HepG2 (cell line): ENCODE data around the gene INO80C. TPM values are rescaled to one million over a fixed set of nuclear protein-coding genes. Genes with fewer than 3 reads are reported as not detected.

ENCODE experiments used
- ATM ChIP-seq: fragments of 450-650 bp; IDR thresholded peaks from 2 replicates; pipeline ENCODE4 v1.7.1; 2017; ENCODE audit warnings: mild to moderate bottlenecking, borderline replicate concordance
- CEBPG ChIP-seq: IDR thresholded peaks from 2 replicates; pipeline ENCODE4 v1.6.1; 2016
- FOXA3 ChIP-seq: IDR thresholded peaks from 2 replicates; pipeline ENCODE4 v1.6.1; 2016; ENCODE audit warnings: missing genetic modification reagents, missing compliant biosample characterization
- HOXA7 ChIP-seq: sonication (generic); formaldehyde crosslinking; IDR thresholded peaks from 2 replicates; pipeline ENCODE4 v1.8.1; 2022; ENCODE audit warnings: mild to moderate bottlenecking, missing genetic modification reagents, moderate library complexity
- KDM5A ChIP-seq: fragments of 200-600 bp; sonication (generic); IDR thresholded peaks from 2 replicates; pipeline ENCODE4 v1.7.0; 2018; ENCODE audit warnings: antibody characterized with exemption, mild to moderate bottlenecking, low read length, borderline replicate concordance
- KDM6A ChIP-seq: IDR thresholded peaks from 2 replicates; pipeline ENCODE4 v1.6.1; 2016; ENCODE audit warnings: low read depth
- MATR3 ChIP-seq: sonication (generic); formaldehyde crosslinking; IDR thresholded peaks from 2 replicates; pipeline ENCODE4 v1.4.0; 2020; ENCODE audit warnings: missing genetic modification reagents
- MIER2 ChIP-seq: IDR thresholded peaks from 2 replicates; pipeline ENCODE4 v1.6.1; 2016; ENCODE audit warnings: missing biosample characterization, missing genetic modification reagents
- NR2F6 ChIP-seq, 2 experiments: IDR thresholded peaks; 2 replicates each; pipeline ENCODE4 v1.6.1; 2016; ENCODE audit warnings: antibody characterized with exemption in 1 of 2, mild to moderate bottlenecking in 1 of 2
- TGIF2 ChIP-seq: IDR thresholded peaks from 2 replicates; pipeline ENCODE4 v1.6.1; 2016; ENCODE audit warnings: control low read depth, missing compliant biosample characterization
- ZNF296 ChIP-seq: sonication (generic); formaldehyde crosslinking; conservative IDR thresholded peaks from 2 replicates; pipeline ENCODE4 v1.5.0; 2020; ENCODE audit warnings: mild to moderate bottlenecking, missing genetic modification reagents
- ZNF350 ChIP-seq: sonication (generic); formaldehyde crosslinking; IDR thresholded peaks from 2 replicates; pipeline ENCODE4 v1.4.0; 2020; ENCODE audit warnings: mild to moderate bottlenecking, low read depth, missing genetic modification reagents, borderline replicate concordance
- ZNF460 ChIP-seq: sonication (generic); formaldehyde crosslinking; IDR thresholded peaks from 2 replicates; pipeline ENCODE4 v1.5.1; 2020; ENCODE audit warnings: missing genetic modification reagents, mild to moderate bottlenecking, borderline replicate concordance
- ZNF556 ChIP-seq: sonication (generic); formaldehyde crosslinking; IDR thresholded peaks from 2 replicates; pipeline ENCODE4 v1.4.0; 2020; ENCODE audit warnings: mild to moderate bottlenecking, missing genetic modification reagents, borderline replicate concordance
- ZSCAN25 ChIP-seq: sonication (generic); formaldehyde crosslinking; IDR thresholded peaks from 2 replicates; pipeline ENCODE4 v1.8.0; 2022; ENCODE audit warnings: mild to moderate bottlenecking, missing genetic modification reagents
- polyA plus RNA-seq, 8 experiments: library from polyadenylated mRNA; depleted of rRNA in 3 of 8; stranded (reverse) in 7 of 8; unstranded in 1 of 8; fragments of >200 nt; fragmentation: Illumina TruSeq in 4 of 8; extraction: Trizol in 4 of 8; gene quantifications; 2 replicates each; pipeline versions ENCODE4 v1.2.1 to v1.2.3, GENCODE V29; 2011 to 2016; ENCODE audit warnings: low read depth in 4 of 8, missing spikeins in 1 of 8, mixed read lengths in 1 of 8; ENCODE audit not compliant: insufficient read depth in 1 of 8
- total RNA-seq, 5 experiments: library from RNA; depleted of rRNA; stranded (reverse); fragments of >200 nt; fragmentation: Illumina TruSeq; extraction: Trizol; gene quantifications; 2 replicates each; pipeline ENCODE4 v1.2.3, GENCODE V29; 2016; ENCODE audit warnings: low read depth in 1 of 5
- TF ChIP-seq, protein P1 (sequence below): sonication (generic); formaldehyde crosslinking; IDR thresholded peaks from 2 replicates; pipeline ENCODE4 v1.5.0; 2020; ENCODE audit warnings: mild to moderate bottlenecking, missing genetic modification reagents
- TF ChIP-seq, protein P2 (sequence below): sonication (generic); formaldehyde crosslinking; conservative IDR thresholded peaks from 2 replicates; pipeline ENCODE4 v1.4.0; 2020; ENCODE audit warnings: missing genetic modification reagents
- TF ChIP-seq, protein P3 (sequence below): sonication (generic); formaldehyde crosslinking; IDR thresholded peaks from 2 replicates; pipeline ENCODE4 v1.8.1; 2023; ENCODE audit warnings: mild to moderate bottlenecking, missing genetic modification reagents
- TF ChIP-seq, protein P4 (sequence below), 2 experiments: IDR thresholded peaks; 2 replicates each; pipeline ENCODE4 v1.6.1; 2011 to 2012; ENCODE audit warnings: low read length in 2 of 2, borderline replicate concordance in 1 of 2, low read depth in 1 of 2, mild to moderate bottlenecking in 1 of 2, moderate library complexity in 1 of 2
- TF ChIP-seq, protein P5 (sequence below): IDR thresholded peaks from 2 replicates; pipeline ENCODE4 v1.6.1; 2016; ENCODE audit warnings: missing compliant biosample characterization, missing genetic modification reagents, borderline replicate concordance

Gene INO80C
- total and polyA plus RNA-seq, 2 of the 13 experiments (the other 11 are each of a cell fraction or from before 2014, with no cell fraction given), result 8.2 to 15.4 TPM

DNA sequence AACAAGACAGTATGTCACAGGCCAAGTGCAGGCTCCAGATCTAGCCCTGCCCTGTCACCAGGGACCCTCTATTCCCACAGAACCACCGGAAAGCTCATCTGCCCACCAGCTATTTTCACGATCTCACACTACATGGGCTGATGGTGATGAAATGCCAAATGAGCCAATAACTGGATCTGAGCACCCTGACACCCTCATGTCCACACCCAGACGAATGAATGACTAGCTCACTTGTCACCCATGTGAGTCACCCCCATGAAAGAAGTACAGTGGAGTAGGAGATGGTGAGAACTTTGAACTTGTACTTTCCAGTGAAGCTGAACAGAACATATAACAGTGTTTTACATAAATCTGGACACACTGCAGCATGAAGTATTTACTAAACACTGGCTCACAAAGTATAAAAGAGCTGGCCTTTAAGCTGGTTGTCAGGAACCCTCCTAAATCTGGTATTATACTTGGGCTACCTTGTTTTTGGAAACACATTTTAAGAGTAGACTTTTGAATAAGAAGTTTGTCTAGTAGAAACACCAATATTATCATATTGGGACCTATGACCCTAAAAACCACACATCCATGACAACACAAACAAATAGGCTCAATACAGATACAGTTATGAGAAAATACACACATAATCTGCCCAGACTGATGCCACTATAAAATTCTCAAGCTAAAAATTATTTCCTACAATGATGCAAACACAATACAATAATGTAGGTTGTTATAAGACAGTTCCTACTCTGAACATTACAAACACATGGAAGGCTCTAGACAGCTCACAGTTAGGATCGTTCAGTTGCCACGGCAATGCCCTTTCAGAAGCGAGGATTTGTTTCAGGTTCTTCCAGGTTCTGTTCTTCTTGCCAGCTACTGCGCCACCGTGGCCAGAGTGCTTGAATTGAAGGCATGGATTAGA, 19.0 kb downstream of the INO80C start (continued):
- TF ChIP-seq, protein P1, sequence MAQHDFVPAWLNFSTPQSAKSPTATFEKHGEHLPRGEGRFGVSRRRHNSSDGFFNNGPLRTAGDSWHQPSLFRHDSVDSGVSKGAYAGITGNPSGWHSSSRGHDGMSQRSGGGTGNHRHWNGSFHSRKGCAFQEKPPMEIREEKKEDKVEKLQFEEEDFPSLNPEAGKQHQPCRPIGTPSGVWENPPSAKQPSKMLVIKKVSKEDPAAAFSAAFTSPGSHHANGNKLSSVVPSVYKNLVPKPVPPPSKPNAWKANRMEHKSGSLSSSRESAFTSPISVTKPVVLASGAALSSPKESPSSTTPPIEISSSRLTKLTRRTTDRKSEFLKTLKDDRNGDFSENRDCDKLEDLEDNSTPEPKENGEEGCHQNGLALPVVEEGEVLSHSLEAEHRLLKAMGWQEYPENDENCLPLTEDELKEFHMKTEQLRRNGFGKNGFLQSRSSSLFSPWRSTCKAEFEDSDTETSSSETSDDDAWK (CRISPR knock-in tag), result no peak
- TF ChIP-seq MIER2 (CRISPR knock-in tag) (peak; percentile 63), KDM6A (0 out of 2 replicates have a peak, but pooled peaks have one; percentile 46), KDM5A (no peak), FOXA3 (CRISPR knock-in tag) (peak; percentile 70), HOXA7 (CRISPR knock-in tag) (no peak), ZNF350 (CRISPR knock-in tag) (no peak), ZNF556 (CRISPR knock-in tag) (no peak), ZNF296 (no peak), TGIF2 (CRISPR knock-in tag) (no peak), CEBPG (CRISPR knock-in tag) (peak; percentile 77), ZNF460 (CRISPR knock-in tag) (no peak), ZSCAN25 (CRISPR knock-in tag) (0 out of 2 replicates have a peak, but pooled peaks have one; percentile 23), NR2F6 (IDR thresholded peaks at IDR 0.05) (peak; percentile 53; the same call in 1 of the 2 replicates), NR2F6 (CRISPR knock-in tag; IDR thresholded peaks at IDR 0.05) (peak; percentile 65), ATM (no peak), MATR3 (no peak)
- TF ChIP-seq, protein P2, sequence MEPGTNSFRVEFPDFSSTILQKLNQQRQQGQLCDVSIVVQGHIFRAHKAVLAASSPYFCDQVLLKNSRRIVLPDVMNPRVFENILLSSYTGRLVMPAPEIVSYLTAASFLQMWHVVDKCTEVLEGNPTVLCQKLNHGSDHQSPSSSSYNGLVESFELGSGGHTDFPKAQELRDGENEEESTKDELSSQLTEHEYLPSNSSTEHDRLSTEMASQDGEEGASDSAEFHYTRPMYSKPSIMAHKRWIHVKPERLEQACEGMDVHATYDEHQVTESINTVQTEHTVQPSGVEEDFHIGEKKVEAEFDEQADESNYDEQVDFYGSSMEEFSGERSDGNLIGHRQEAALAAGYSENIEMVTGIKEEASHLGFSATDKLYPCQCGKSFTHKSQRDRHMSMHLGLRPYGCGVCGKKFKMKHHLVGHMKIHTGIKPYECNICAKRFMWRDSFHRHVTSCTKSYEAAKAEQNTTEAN, result 0 out of 2 replicates have a peak, but pooled peaks have one; percentile 51
- TF ChIP-seq, protein P3, sequence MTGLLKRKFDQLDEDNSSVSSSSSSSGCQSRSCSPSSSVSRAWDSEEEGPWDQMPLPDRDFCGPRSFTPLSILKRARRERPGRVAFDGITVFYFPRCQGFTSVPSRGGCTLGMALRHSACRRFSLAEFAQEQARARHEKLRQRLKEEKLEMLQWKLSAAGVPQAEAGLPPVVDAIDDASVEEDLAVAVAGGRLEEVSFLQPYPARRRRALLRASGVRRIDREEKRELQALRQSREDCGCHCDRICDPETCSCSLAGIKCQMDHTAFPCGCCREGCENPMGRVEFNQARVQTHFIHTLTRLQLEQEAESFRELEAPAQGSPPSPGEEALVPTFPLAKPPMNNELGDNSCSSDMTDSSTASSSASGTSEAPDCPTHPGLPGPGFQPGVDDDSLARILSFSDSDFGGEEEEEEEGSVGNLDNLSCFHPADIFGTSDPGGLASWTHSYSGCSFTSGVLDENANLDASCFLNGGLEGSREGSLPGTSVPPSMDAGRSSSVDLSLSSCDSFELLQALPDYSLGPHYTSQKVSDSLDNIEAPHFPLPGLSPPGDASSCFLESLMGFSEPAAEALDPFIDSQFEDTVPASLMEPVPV (CRISPR knock-in tag), result no peak
- TF ChIP-seq, protein P4, sequence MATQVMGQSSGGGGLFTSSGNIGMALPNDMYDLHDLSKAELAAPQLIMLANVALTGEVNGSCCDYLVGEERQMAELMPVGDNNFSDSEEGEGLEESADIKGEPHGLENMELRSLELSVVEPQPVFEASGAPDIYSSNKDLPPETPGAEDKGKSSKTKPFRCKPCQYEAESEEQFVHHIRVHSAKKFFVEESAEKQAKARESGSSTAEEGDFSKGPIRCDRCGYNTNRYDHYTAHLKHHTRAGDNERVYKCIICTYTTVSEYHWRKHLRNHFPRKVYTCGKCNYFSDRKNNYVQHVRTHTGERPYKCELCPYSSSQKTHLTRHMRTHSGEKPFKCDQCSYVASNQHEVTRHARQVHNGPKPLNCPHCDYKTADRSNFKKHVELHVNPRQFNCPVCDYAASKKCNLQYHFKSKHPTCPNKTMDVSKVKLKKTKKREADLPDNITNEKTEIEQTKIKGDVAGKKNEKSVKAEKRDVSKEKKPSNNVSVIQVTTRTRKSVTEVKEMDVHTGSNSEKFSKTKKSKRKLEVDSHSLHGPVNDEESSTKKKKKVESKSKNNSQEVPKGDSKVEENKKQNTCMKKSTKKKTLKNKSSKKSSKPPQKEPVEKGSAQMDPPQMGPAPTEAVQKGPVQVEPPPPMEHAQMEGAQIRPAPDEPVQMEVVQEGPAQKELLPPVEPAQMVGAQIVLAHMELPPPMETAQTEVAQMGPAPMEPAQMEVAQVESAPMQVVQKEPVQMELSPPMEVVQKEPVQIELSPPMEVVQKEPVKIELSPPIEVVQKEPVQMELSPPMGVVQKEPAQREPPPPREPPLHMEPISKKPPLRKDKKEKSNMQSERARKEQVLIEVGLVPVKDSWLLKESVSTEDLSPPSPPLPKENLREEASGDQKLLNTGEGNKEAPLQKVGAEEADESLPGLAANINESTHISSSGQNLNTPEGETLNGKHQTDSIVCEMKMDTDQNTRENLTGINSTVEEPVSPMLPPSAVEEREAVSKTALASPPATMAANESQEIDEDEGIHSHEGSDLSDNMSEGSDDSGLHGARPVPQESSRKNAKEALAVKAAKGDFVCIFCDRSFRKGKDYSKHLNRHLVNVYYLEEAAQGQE (IDR thresholded peaks at IDR 0.05; ENCODE audit: borderline replicate concordance in 1 of 2, low read depth in 1 of 2, low read length in 2 of 2), result peak in 1 of 2 experiments; percentile 60; a peak in 1 of 4 replicates
- TF ChIP-seq, protein P5, sequence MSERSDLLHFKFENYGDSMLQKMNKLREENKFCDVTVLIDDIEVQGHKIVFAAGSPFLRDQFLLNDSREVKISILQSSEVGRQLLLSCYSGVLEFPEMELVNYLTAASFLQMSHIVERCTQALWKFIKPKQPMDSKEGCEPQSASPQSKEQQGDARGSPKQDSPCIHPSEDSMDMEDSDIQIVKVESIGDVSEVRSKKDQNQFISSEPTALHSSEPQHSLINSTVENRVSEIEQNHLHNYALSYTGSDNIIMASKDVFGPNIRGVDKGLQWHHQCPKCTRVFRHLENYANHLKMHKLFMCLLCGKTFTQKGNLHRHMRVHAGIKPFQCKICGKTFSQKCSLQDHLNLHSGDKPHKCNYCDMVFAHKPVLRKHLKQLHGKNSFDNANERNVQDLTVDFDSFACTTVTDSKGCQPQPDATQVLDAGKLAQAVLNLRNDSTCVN (CRISPR knock-in tag), result no peak
